GM21515 (cell line): ENCODE measurements around the gene FAM111A.

ENCODE experiments used
- ATAC-seq: cut with Tn5 transposase; IDR thresholded peaks from one replicate; pipeline ENCODE4 v1.9.1; 2021; ENCODE audit not compliant: unreplicated experiment

FAM111A gene

GRCh38 chr11:59198726-59199125 is 56.1 kb downstream of the FAM111A start:
- ATAC-seq = no peak

GRCh38 chr11:59199546-59200422 is 57.1 kb downstream of the FAM111A start:
- no peak for ATAC-seq

GRCh38 chr11:59200423-59200746 is 57.7 kb downstream of the FAM111A start:
- no peak for ATAC-seq

- no peak for ATAC-seq
Measured at GRCh38 chr11:59201353-59201752, 58.7 kb downstream of the FAM111A start.
